SU-DHL-6 (cell line): ENCODE data around the gene IL20RB.

Source experiments
- H2AFZ ChIP-seq: fragments of 200-600 bp; sonication (generic); 2 replicates; pipeline ENCODE4 v1.6.1; 2014; ENCODE audit warnings: low read depth, mild to moderate bottlenecking, moderate library complexity, mixed read lengths, antibody characterized with exemption, low read length; ENCODE audit not compliant: severe bottlenecking
- H3F3A ChIP-seq: fragments of 200-600 bp; shearing (Covaris generic); 2 replicates; pipeline ENCODE4 v1.6.0; 2016; ENCODE audit warnings: antibody characterized with exemption, mild to moderate bottlenecking; ENCODE audit not compliant: insufficient read depth
- H3K27ac ChIP-seq: fragments of 200-600 bp; sonication (generic); 2 replicates; pipeline ENCODE4 v1.5.1; 2016; ENCODE audit warnings: low read depth, mild to moderate bottlenecking, low read length, moderate library complexity, mixed read lengths
- H3K27me3 ChIP-seq: fragments of 200-600 bp; sonication (generic), shearing (Covaris generic); 2 replicates; pipeline ENCODE4 v1.6.0; 2014; ENCODE audit warnings: mild to moderate bottlenecking, low read length
- H3K36me3 ChIP-seq: fragments of 200-600 bp; sonication (generic); 2 replicates; pipeline ENCODE4 v1.6.1; 2014; ENCODE audit warnings: mild to moderate bottlenecking, low read length, mixed read lengths
- H3K4me2 ChIP-seq: fragments of 300-600, 200-600 bp; shearing (Covaris generic), sonication (generic); 2 replicates; pipeline ENCODE4 v1.6.0; 2014; ENCODE audit warnings: low read length, low read depth, mild to moderate bottlenecking; ENCODE audit not compliant: poor library complexity, severe bottlenecking
- H3K4me3 ChIP-seq: fragments of 200-600 bp; sonication (generic); 2 replicates; pipeline ENCODE4 v1.5.1; 2014; ENCODE audit warnings: antibody characterized with exemption, low read length, mild to moderate bottlenecking, mixed read lengths; ENCODE audit not compliant: insufficient read depth, poor library complexity, severe bottlenecking
- H3K79me2 ChIP-seq: fragments of 200-600 bp; sonication (generic); 2 replicates; pipeline ENCODE4 v1.6.1; 2014; ENCODE audit warnings: mild to moderate bottlenecking, low read length, moderate library complexity; ENCODE audit not compliant: insufficient read depth
- H3K9ac ChIP-seq: fragments of 200-600 bp; sonication (generic); 2 replicates; pipeline ENCODE4 v1.7.0; 2014; ENCODE audit warnings: mild to moderate bottlenecking, low read length
- H3K9me2 ChIP-seq: fragments of 200-600 bp; sonication (generic); replicated peaks from 2 replicates; pipeline ENCODE4 v1.6.1; 2014; ENCODE audit warnings: low read length; ENCODE audit not compliant: insufficient read depth
- H3K9me3 ChIP-seq: fragments of 200-600 bp; sonication (generic); 2 replicates; pipeline ENCODE4 v1.6.1; 2014; ENCODE audit warnings: low read length, mixed read lengths; ENCODE audit not compliant: insufficient read depth
- H4K20me1 ChIP-seq: fragments of 200-600 bp; sonication (generic); 2 replicates; pipeline ENCODE4 v1.6.1; 2014; ENCODE audit warnings: low read depth, mild to moderate bottlenecking, antibody characterized with exemption, low read length, moderate library complexity, mixed read lengths
- EZH2phosphoT487 ChIP-seq: fragments of 200-600 bp; sonication (generic), shearing (Covaris generic); conservative IDR thresholded peaks from 2 replicates; pipeline ENCODE4 v1.6.1; 2018; ENCODE audit warnings: mild to moderate bottlenecking, antibody characterized with exemption, low read length, moderate library complexity, mixed read lengths
- TF ChIP-seq, protein P1 (sequence below): fragments of 200-600 bp; sonication (generic); IDR thresholded peaks from one replicate; pipeline ENCODE4 v1.5.1; 2017; ENCODE audit warnings: antibody characterized with exemption, mild to moderate bottlenecking, low read length, moderate library complexity; ENCODE audit not compliant: insufficient read depth, poor library complexity, severe bottlenecking

IL20RB gene

DNA sequence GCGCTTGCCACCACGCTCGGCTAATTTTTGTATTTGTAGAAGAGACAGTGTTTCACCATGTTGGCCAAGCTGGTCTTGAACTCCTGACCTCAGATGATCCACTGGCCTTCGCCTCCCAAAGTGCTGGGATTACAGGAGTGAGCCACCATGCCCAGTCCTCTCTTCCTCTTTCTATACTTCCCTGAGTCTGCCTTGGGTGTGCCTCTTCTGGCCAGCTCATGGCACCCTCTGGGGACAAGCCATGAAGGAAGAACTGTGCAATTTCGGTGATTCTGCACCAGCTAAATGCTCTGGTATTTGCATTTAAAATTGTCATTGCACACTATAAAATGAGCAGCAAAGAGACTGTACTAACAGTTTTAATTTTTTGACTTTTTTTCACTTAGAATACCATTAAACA is 66.6 kb downstream of the IL20RB start:
- no peaks in the 10 kb centered on the region for H4K20me1 ChIP-seq
- H3K9me2 ChIP-seq = no peaks in the 10 kb centered on the region
- no peak overlapping the region for H3K4me3 ChIP-seq
- H3K36me3 ChIP-seq = no peaks in the 10 kb centered on the region
- no peaks in the 10 kb centered on the region for H3K9me3 ChIP-seq
- no peaks in the 10 kb centered on the region for H3K79me2 ChIP-seq
- no peak overlapping the region for H2AFZ ChIP-seq
- no peaks in the 10 kb centered on the region for H3F3A ChIP-seq
- no peaks in the 10 kb centered on the region for H3K27me3 ChIP-seq
- no peak overlapping the region for H3K4me2 ChIP-seq
- no peak overlapping the region for H3K27ac ChIP-seq
- TF ChIP-seq, protein P1, sequence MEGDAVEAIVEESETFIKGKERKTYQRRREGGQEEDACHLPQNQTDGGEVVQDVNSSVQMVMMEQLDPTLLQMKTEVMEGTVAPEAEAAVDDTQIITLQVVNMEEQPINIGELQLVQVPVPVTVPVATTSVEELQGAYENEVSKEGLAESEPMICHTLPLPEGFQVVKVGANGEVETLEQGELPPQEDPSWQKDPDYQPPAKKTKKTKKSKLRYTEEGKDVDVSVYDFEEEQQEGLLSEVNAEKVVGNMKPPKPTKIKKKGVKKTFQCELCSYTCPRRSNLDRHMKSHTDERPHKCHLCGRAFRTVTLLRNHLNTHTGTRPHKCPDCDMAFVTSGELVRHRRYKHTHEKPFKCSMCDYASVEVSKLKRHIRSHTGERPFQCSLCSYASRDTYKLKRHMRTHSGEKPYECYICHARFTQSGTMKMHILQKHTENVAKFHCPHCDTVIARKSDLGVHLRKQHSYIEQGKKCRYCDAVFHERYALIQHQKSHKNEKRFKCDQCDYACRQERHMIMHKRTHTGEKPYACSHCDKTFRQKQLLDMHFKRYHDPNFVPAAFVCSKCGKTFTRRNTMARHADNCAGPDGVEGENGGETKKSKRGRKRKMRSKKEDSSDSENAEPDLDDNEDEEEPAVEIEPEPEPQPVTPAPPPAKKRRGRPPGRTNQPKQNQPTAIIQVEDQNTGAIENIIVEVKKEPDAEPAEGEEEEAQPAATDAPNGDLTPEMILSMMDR = no peak
- TF ChIP-seq EZH2phosphoT487 = no peak
- H3K9ac ChIP-seq = no peak overlapping the region

GRCh38 chr3:137026701-137027100 is 68.9 kb downstream of the IL20RB start:
- Histone ChIP-seq H3K9me3 (no peaks in the 10 kb centered on the region), H4K20me1 (no peaks in the 10 kb centered on the region), H3K4me2 (no peak overlapping the region), H3K4me3 (no peak overlapping the region), H3K9ac (no peak overlapping the region), H3K79me2 (no peaks in the 10 kb centered on the region), H3K9me2 (no peaks in the 10 kb centered on the region), H3K27me3 (no peaks in the 10 kb centered on the region), H3K27ac (no peak overlapping the region), H3K36me3 (no peaks in the 10 kb centered on the region), H2AFZ (no peak overlapping the region), H3F3A (no peaks in the 10 kb centered on the region)
- no peak for TF ChIP-seq EZH2phosphoT487
- TF ChIP-seq, protein P1 = no peak

- peak overlapping the region; percentile 80 for H2AFZ ChIP-seq
- H3K4me2 ChIP-seq = peak overlapping the region; percentile 41
- H3K9ac ChIP-seq = no peak overlapping the region
Measured at GRCh38 chr3:137032465-137033120, 74.8 kb downstream of the IL20RB start.

More at GRCh38 chr3:137032465-137033120, 74.8 kb downstream of the IL20RB start:
- Histone ChIP-seq H3K36me3 (no peaks in the 10 kb centered on the region), H3K79me2 (no peaks in the 10 kb centered on the region), H4K20me1 (no peaks in the 10 kb centered on the region), H3F3A (no peaks in the 10 kb centered on the region), H3K9me2 (no peaks in the 10 kb centered on the region), H3K9me3 (no peaks in the 10 kb centered on the region), H3K27me3 (no peaks in the 10 kb centered on the region), H3K27ac (no peak overlapping the region), H3K4me3 (no peak overlapping the region)
- TF ChIP-seq, protein P1 = peak; percentile 77
- no peak for TF ChIP-seq EZH2phosphoT487
